NT2/D1 (cell line): ENCODE results near the gene ZNF665.

ENCODE experiments used
- SUZ12 ChIP-seq: IDR thresholded peaks from 2 replicates; pipeline ENCODE4 v1.6.1; 2011; ENCODE audit not compliant: insufficient read length, insufficient read depth; ENCODE audit errors: extremely low read depth
- YY1 ChIP-seq: IDR thresholded peaks from 2 replicates; pipeline ENCODE4 v1.6.1; 2011; ENCODE audit not compliant: insufficient read length, insufficient read depth
- ZNF274 ChIP-seq: IDR thresholded peaks from 2 replicates; pipeline ENCODE4 v1.6.1; 2011; ENCODE audit warnings: mild to moderate bottlenecking, low read depth, low read length

GRCh38 chr19:53160350-53160749, 32.8 kb downstream of the ZNF665 start:
- TF ChIP-seq YY1 (no peak), SUZ12 (no peak), ZNF274 (no peak)
